Left lung (tissue), 10 donors: ENCODE data around the gene LRFN4. TPM values are rescaled to one million over a fixed set of nuclear protein-coding genes. Genes with fewer than 3 reads are reported as not detected.
A peak's percentile ranks its signal among the peaks of the same experiment; 100 is the strongest.

Experiments used
- ATAC-seq: fragments of 200-7000 bp; cut with Tn5 transposase; one replicate; pipeline ENCODE4 v1.9.1; 2020; ENCODE audit warnings: moderate library complexity
- DNase-seq, 4 donors: peaks; one replicate each; pipeline ENCODE4 v3.0.0-alpha.2; 2013 to 2020
- H3K27ac ChIP-seq, 2 donors: fragments of 200-600 bp; sonication (generic) in 1 of 2; one replicate each; pipeline versions ENCODE4 v1.5.0 to v1.8.0; 2020 to 2021
- H3K27me3 ChIP-seq, 2 donors: fragments of 200-600 bp; sonication (generic) in 1 of 2; one replicate each; pipeline versions ENCODE4 v1.5.0 to v1.8.0; 2020 to 2021
- H3K36me3 ChIP-seq, 2 donors: fragments of 200-600 bp; sonication (generic) in 1 of 2; one replicate each; pipeline versions ENCODE4 v1.5.0 to v1.8.0; 2020 to 2021
- H3K4me1 ChIP-seq, 2 donors: fragments of 200-600 bp; one replicate each; pipeline ENCODE4 v1.8.0; 2021
- H3K4me3 ChIP-seq, 2 donors: fragments of 200-600 bp; sonication (generic) in 1 of 2; one replicate each; pipeline versions ENCODE4 v1.5.0 to v1.8.0; 2020 to 2021; ENCODE audit warnings: mild to moderate bottlenecking in 1 of 2
- H3K9me3 ChIP-seq, 2 donors: fragments of 200-600 bp; sonication (generic) in 1 of 2; one replicate each; pipeline versions ENCODE4 v1.5.0 to v1.8.0; 2020 to 2021
- CTCF ChIP-seq, 2 donors: fragments of 200-600 bp; sonication (generic) in 1 of 2; IDR thresholded peaks; one replicate each; pipeline versions ENCODE4 v1.5.0 to v1.8.0; 2021; ENCODE audit warnings: antibody characterized with exemption in 2 of 2
- intact Hi-C, 2 donors: fragments of 100-400 bp; cut with DNase I; formaldehyde crosslinking; loops; one replicate each; pipeline versions ENCODE4 v1.11.2 to v1.14.2; 2022
- polyA plus RNA-seq, 6 donors: library from polyadenylated mRNA; unstranded; fragments of 120-200 nt; gene quantifications; one replicate each; pipeline ENCODE4 v1.2.1, GENCODE V29; 2013; ENCODE audit not compliant: insufficient read length in 6 of 6
- total RNA-seq, 2 donors: library from RNA; stranded (reverse); fragmentation: NEBNext Ultra II Directional; extraction: Animal tissue kit (Norgen Biotek cat#: 25700); gene quantifications; one replicate each; pipeline ENCODE4 v1.2.1, GENCODE V29; 2021
- donor health status: DM: no; HTN: yes; CAD: no.
- donor health status: DM: no; HTN: no; CAD: no.

The LRFN4 gene
- total and polyA plus RNA-seq, 8 donors = 6.1 to 21.1 (median 11.9) TPM

GRCh38 chr11:66834539-66834845, 22.4 kb upstream of the LRFN4 start:
- H3K4me3 ChIP-seq = no peak overlapping the region
- no peak overlapping the region for H3K27ac ChIP-seq
- TF ChIP-seq CTCF (IDR thresholded peaks at IDR 0.05) = no peak
- DNase-seq (no peak), ATAC-seq (no peak)
- H3K36me3 ChIP-seq = no peaks in the 10 kb centered on the region
- H3K9me3 ChIP-seq = no peaks in the 10 kb centered on the region
- intact Hi-C loops = loop anchor here in 1 of 2 donors (5.0 kb wide), 1 partner anchor 142 kb away; no protein-coding TSS in a partner anchor
- H3K4me1 ChIP-seq = peaks cover 0 to 8% of the 10 kb centered on the region in 2 donors
- H3K27me3 ChIP-seq = no peaks in the 10 kb centered on the region

GRCh38 chr11:66834943-66835342, 21.9 kb upstream of the LRFN4 start:
- intact Hi-C loops = loop anchor here in 1 of 2 donors (5.0 kb wide), 1 partner anchor 143 kb away; no protein-coding TSS in a partner anchor
- no peaks in the 10 kb centered on the region for H3K27me3 ChIP-seq
- H3K27ac ChIP-seq = no peak overlapping the region
- no peak overlapping the region for H3K4me3 ChIP-seq
- DNase-seq (no peak), ATAC-seq (no peak)
- TF ChIP-seq CTCF (IDR thresholded peaks at IDR 0.05) = no peak
- no peaks in the 10 kb centered on the region for H3K9me3 ChIP-seq
- peaks cover 0 to 8% of the 10 kb centered on the region in 2 donors for H3K4me1 ChIP-seq
- peaks cover 0 to 3% of the 10 kb centered on the region in 2 donors for H3K36me3 ChIP-seq

- DNase-seq = no peak
- Histone ChIP-seq H3K36me3 (peaks cover 0 to 5% of the 10 kb centered on the region in 2 donors), H3K27me3 (no peaks in the 10 kb centered on the region), H3K9me3 (no peaks in the 10 kb centered on the region), H3K4me3 (no peak overlapping the region), H3K27ac (no peak overlapping the region), H3K4me1 (peaks cover 0 to 17% of the 10 kb centered on the region in 2 donors)
- ATAC-seq = no peak
- intact Hi-C loops = no loop called here
- no peak for TF ChIP-seq CTCF (IDR thresholded peaks at IDR 0.05)
These were observed 21.0 kb upstream of the LRFN4 start for GRCh38 chr11:66835768-66836405.

GRCh38 chr11:66840317-66841091, 16.4 kb upstream of the LRFN4 start:
- H3K9me3 ChIP-seq = no peaks in the 10 kb centered on the region
- no peak for ATAC-seq
- no peak overlapping the region for H3K27ac ChIP-seq
- intact Hi-C loops = no loop called here
- peaks cover 0 to 13% of the 10 kb centered on the region in 2 donors for H3K36me3 ChIP-seq
- H3K4me1 ChIP-seq = peaks cover 16 to 48% of the 10 kb centered on the region in 2 donors
- H3K27me3 ChIP-seq = no peaks in the 10 kb centered on the region
- no peak for TF ChIP-seq CTCF (IDR thresholded peaks at IDR 0.05)
- no peak for DNase-seq
- no peak overlapping the region for H3K4me3 ChIP-seq

- peak overlapping the region in 1 of 2 donors; percentile 97 for H3K4me3 ChIP-seq
- DNase-seq = no peak
- ATAC-seq = no peak
- H3K9me3 ChIP-seq = no peaks in the 10 kb centered on the region
- H3K27me3 ChIP-seq = no peaks in the 10 kb centered on the region
- no peak for TF ChIP-seq CTCF (IDR thresholded peaks at IDR 0.05)
- peaks cover 0 to 27% of the 10 kb centered on the region in 2 donors for H3K36me3 ChIP-seq
- intact Hi-C loops = no loop called here
- H3K27ac ChIP-seq = peak overlapping the region in 1 of 2 donors; percentile 98
- peaks cover 16 to 43% of the 10 kb centered on the region in 2 donors for H3K4me1 ChIP-seq
These were observed 15.0 kb upstream of the LRFN4 start for GRCh38 chr11:66841861-66842260.
